ENCODE data around the gene SLCO2A1. TPM values are rescaled to one million over a fixed set of nuclear protein-coding genes. Genes with fewer than 3 reads are reported as not detected.

The SLCO2A1 gene
- total RNA-seq, 1 donor from 2014 or later = 0.07 TPM

DNA sequence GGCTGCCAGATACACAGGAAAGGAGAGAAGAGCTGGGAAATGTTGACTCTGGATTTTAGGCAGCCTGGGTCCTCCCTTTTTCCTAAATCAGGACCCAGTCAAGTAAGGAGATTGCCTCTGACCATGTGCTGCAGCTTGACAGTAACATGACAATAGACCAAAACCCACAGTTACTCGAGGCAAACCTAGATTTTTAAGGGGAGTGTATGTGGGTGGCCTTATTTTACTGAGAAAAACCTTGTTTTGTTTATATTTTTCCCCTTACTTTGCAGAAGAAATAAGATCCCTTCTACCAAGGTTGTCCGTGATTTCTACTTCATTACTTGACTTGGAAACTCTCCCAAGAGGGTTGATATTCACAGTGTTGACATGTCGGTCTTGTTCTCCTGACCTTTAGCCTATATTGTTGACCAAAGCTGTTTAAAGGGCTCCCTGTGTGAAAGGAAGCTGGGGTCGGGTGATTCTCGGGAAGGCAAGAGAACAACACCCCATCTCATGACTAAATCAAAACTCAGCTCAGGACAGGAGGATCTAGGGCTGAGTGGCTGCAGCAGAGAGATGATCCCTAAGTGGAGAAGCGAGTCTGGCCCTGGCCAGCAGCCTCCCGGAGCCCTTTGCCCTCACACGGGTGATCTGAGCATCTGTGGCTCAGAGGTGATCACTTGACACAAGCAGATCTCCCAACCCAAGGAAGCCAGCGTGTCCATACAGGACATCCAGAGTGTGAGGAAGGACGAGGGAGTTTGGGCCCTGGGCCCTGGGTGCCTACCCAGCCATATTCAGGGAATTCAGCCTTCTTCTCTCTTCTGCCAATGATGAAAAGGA lies 31.0 kb upstream of the SLCO2A1 start:
- H3K27me3 ChIP-seq = no peaks in the 10 kb centered on the region
- H3K4me3 ChIP-seq = no peak overlapping the region
- H3K27ac Mint-ChIP-seq = no peak overlapping the region
- TF ChIP-seq, protein P1, sequence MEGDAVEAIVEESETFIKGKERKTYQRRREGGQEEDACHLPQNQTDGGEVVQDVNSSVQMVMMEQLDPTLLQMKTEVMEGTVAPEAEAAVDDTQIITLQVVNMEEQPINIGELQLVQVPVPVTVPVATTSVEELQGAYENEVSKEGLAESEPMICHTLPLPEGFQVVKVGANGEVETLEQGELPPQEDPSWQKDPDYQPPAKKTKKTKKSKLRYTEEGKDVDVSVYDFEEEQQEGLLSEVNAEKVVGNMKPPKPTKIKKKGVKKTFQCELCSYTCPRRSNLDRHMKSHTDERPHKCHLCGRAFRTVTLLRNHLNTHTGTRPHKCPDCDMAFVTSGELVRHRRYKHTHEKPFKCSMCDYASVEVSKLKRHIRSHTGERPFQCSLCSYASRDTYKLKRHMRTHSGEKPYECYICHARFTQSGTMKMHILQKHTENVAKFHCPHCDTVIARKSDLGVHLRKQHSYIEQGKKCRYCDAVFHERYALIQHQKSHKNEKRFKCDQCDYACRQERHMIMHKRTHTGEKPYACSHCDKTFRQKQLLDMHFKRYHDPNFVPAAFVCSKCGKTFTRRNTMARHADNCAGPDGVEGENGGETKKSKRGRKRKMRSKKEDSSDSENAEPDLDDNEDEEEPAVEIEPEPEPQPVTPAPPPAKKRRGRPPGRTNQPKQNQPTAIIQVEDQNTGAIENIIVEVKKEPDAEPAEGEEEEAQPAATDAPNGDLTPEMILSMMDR (IDR thresholded peaks at IDR 0.05) = no peak
- no peaks in the 10 kb centered on the region for H3K9me3 Mint-ChIP-seq
- no peaks in the 10 kb centered on the region for H3K79me2 ChIP-seq (ENCODE audit: low read depth)
- H3K27ac ChIP-seq = no peak overlapping the region
- no peaks in the 10 kb centered on the region for H3K36me3 ChIP-seq
- no peak overlapping the region for H3K4me3 Mint-ChIP-seq
- no peaks in the 10 kb centered on the region for H3K36me3 Mint-ChIP-seq
- H3K4me1 ChIP-seq = peaks cover 7% of the 10 kb centered on the region
- no peak for DNase-seq (ENCODE audit: low spot score)
- H3K9ac ChIP-seq = no peak overlapping the region
- no peak overlapping the region for H2AFZ ChIP-seq (replicated peaks)
- H3K4me2 ChIP-seq = no peak overlapping the region
- peaks cover 34% of the 10 kb centered on the region for H3K4me1 Mint-ChIP-seq
- H3K27me3 Mint-ChIP-seq (ENCODE audit: insufficient read depth, low read depth) = peaks cover 2% of the 10 kb centered on the region
- no peaks in the 10 kb centered on the region for H4K20me1 ChIP-seq (ENCODE audit: low read depth)
- H3K9me3 ChIP-seq (ENCODE audit: low read depth) = no peaks in the 10 kb centered on the region
- no peaks in the 10 kb centered on the region for H3F3A ChIP-seq (ENCODE audit: low read depth)

DNA sequence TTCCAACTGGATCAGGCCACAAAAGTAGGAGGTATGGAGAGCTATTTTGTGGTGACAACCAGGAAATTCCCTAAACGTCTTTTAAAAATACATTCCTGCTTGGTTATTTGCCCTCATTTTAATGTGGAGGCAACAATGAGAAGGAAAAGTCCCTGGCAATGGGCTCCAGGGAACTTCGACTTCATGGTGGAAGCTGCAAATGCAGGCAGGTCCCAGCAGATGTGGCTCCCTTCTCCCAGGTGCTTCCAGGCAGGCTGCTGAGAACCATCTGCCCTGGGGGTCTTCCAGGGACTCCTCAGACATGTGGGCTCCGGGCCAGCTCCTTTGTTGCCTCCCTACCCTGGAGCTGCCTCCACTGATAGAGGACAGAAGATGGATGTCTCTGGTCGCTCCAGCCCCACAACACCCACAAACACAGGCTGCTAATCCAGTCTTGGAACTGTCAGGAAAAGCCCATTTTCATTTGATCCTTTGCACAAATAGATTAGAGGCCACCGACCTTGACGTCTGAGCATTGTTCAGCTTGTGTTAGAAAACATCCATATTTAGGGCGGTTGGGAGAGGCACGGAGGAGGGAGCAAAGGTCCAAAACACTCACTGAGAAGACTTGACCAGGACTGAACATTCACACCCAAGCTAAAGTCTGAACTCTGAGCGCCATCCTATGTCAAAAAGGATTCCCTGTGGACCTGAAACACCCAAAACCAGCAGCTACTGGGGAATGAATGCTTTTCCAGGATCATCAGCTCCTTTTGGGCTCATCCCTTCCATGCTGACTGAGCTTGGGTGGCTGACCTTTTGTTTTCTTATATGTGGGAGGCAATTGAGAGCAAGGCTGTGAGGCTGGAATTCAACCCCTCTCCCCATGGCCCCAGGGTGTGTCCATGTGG lies 30.2 kb upstream of the SLCO2A1 start:
- H3K9me3 Mint-ChIP-seq = no peaks in the 10 kb centered on the region
- no peak for DNase-seq (ENCODE audit: low spot score)
- H3K9ac ChIP-seq = no peak overlapping the region

GRCh38 chr3:134059035-134059601 lies 29.4 kb upstream of the SLCO2A1 start:
- Histone ChIP-seq H3K9ac (no peak overlapping the region), H2AFZ (replicated peaks) (no peak overlapping the region), H3K27me3 (no peaks in the 10 kb centered on the region), H3K9me3 (ENCODE audit: low read depth) (no peaks in the 10 kb centered on the region), H3K4me2 (no peak overlapping the region), H3K27ac (no peak overlapping the region), H3K36me3 (no peaks in the 10 kb centered on the region), H3K79me2 (ENCODE audit: low read depth) (no peaks in the 10 kb centered on the region), H4K20me1 (ENCODE audit: low read depth) (no peaks in the 10 kb centered on the region), H3K4me1 (peaks cover 7% of the 10 kb centered on the region), H3F3A (ENCODE audit: low read depth) (no peaks in the 10 kb centered on the region), H3K4me3 (no peak overlapping the region)
- DNase-seq (ENCODE audit: low spot score) = no peak
- no peak overlapping the region for H3K4me3 Mint-ChIP-seq
- TF ChIP-seq, protein P1 (IDR thresholded peaks at IDR 0.05) = no peak
- TF ChIP-seq EZH2phosphoT487 (IDR thresholded peaks at IDR 0.05) (no peak), EZH2 (IDR thresholded peaks at IDR 0.05) (no peak)
- peak overlapping the region; percentile 62 for H3K27ac Mint-ChIP-seq
- peaks cover 36% of the 10 kb centered on the region for H3K4me1 Mint-ChIP-seq
- H3K36me3 Mint-ChIP-seq = no peaks in the 10 kb centered on the region
- H3K9me3 Mint-ChIP-seq = no peaks in the 10 kb centered on the region
- peaks cover 5% of the 10 kb centered on the region for H3K27me3 Mint-ChIP-seq (ENCODE audit: insufficient read depth, low read depth)

More for the DNA sequence above, 30.2 kb upstream of the SLCO2A1 start:
- no peaks in the 10 kb centered on the region for H4K20me1 ChIP-seq (ENCODE audit: low read depth)
- no peak overlapping the region for H3K4me2 ChIP-seq
- no peaks in the 10 kb centered on the region for H3F3A ChIP-seq (ENCODE audit: low read depth)
- Mint-ChIP-seq H3K4me1 (peaks cover 36% of the 10 kb centered on the region), H3K27ac (no peak overlapping the region), H3K4me3 (no peak overlapping the region), H3K27me3 (ENCODE audit: insufficient read depth, low read depth) (peaks cover 2% of the 10 kb centered on the region), H3K36me3 (no peaks in the 10 kb centered on the region)
- TF ChIP-seq EZH2 (IDR thresholded peaks at IDR 0.05) = no peak
- TF ChIP-seq EZH2phosphoT487 (IDR thresholded peaks at IDR 0.05) = no peak
- TF ChIP-seq, protein P1 (IDR thresholded peaks at IDR 0.05) = no peak
- H3K27me3 ChIP-seq = no peaks in the 10 kb centered on the region
- H3K4me3 ChIP-seq = no peak overlapping the region
- no peak overlapping the region for H2AFZ ChIP-seq (replicated peaks)
- no peaks in the 10 kb centered on the region for H3K36me3 ChIP-seq
- H3K4me1 ChIP-seq = peaks cover 7% of the 10 kb centered on the region
- no peaks in the 10 kb centered on the region for H3K9me3 ChIP-seq (ENCODE audit: low read depth)
- H3K27ac ChIP-seq = no peak overlapping the region
- no peaks in the 10 kb centered on the region for H3K79me2 ChIP-seq (ENCODE audit: low read depth)

All from neural progenitor cell (in vitro differentiated cells).